MCF 10A (cell line): ENCODE data around the gene ADAMTS8. TPM values are rescaled to one million over a fixed set of nuclear protein-coding genes. Genes with fewer than 3 reads are reported as not detected.

Experiments
- BruUV-seq: library from RNA; stranded (reverse); fragments of 400-500 nt; replicated peaks from 2 replicates; lab custom pipeline; 2021; lab: Mats Ljungman, UMichigan
- CTCF ChIA-PET: fragments of 300-600 bp; sonication (Branson Sonifier 250); formaldehyde crosslinking; extraction: SDS; loops from one replicate; lab custom pipeline; 2021; ENCODE audit warnings: antibody characterized with exemption, inconsistent platforms; lab: Yijun Ruan, JAX
- POLR2A ChIA-PET: fragments of 300-600, 350-650 bp; sonication (Branson Sonifier 250); formaldehyde crosslinking; extraction: SDS; loops from one replicate; lab custom pipeline; 2020; ENCODE audit warnings: antibody characterized with exemption, inconsistent platforms; lab: Yijun Ruan, JAX
- DNase-seq: peaks from one replicate; pipeline ENCODE4 v3.0.0-alpha.2; 2018; ENCODE audit not compliant: unreplicated experiment
- H3K27ac Mint-ChIP-seq: one replicate; pipeline ENCODE4 v1.8.0; 2022; ENCODE audit warnings: mild to moderate bottlenecking, low read depth, mixed read lengths; ENCODE audit not compliant: unreplicated experiment
- H3K27me3 Mint-ChIP-seq: one replicate; pipeline ENCODE4 v1.8.0; 2022; ENCODE audit warnings: mixed read lengths; ENCODE audit not compliant: insufficient read depth, unreplicated experiment
- H3K36me3 Mint-ChIP-seq: one replicate; pipeline ENCODE4 v1.8.0; 2022; ENCODE audit warnings: mild to moderate bottlenecking, moderate library complexity, mixed read lengths; ENCODE audit not compliant: insufficient read depth, unreplicated experiment
- H3K4me1 Mint-ChIP-seq: one replicate; pipeline ENCODE4 v1.8.0; 2022; ENCODE audit warnings: mixed read lengths; ENCODE audit not compliant: insufficient read depth, unreplicated experiment
- H3K4me3 Mint-ChIP-seq: one replicate; pipeline ENCODE4 v1.8.0; 2022; ENCODE audit warnings: mild to moderate bottlenecking, moderate library complexity, mixed read lengths; ENCODE audit not compliant: unreplicated experiment
- H3K9me3 Mint-ChIP-seq: one replicate; pipeline ENCODE4 v1.8.0; 2022; ENCODE audit warnings: mixed read lengths; ENCODE audit not compliant: unreplicated experiment
- CTCF ChIP-seq: fragments of 200-600 bp; IDR thresholded peaks from one replicate; pipeline ENCODE4 v1.8.0; 2022; ENCODE audit warnings: antibody characterized with exemption, mild to moderate bottlenecking; ENCODE audit not compliant: unreplicated experiment
- intact Hi-C: fragments of 100-400 bp; cut with micrococcal nuclease; formaldehyde crosslinking; loops from 2 replicates; pipeline ENCODE4 v1.14.1; 2022
- total RNA-seq: library from RNA; stranded (reverse); gene quantifications from 2 replicates; pipeline ENCODE4 v1.2.3, GENCODE V29; 2022

The ADAMTS8 gene
- total RNA-seq, 1 experiment from 2014 or later = not detected

- POLR2A ChIA-PET = no interaction called here
Observed at GRCh38 chr11:130414107-130415080, 14.0 kb downstream of the ADAMTS8 start.

GRCh38 chr11:130413405-130414106, 14.9 kb downstream of the ADAMTS8 start:
- Mint-ChIP-seq H3K27ac (no peak overlapping the region), H3K9me3 (no peaks in the 10 kb centered on the region), H3K36me3 (no peaks in the 10 kb centered on the region), H3K27me3 (no peaks in the 10 kb centered on the region), H3K4me3 (no peak overlapping the region), H3K4me1 (peaks cover 9% of the 10 kb centered on the region)
- no peak for TF ChIP-seq CTCF
- CTCF ChIA-PET = interaction anchor here (0.6 to 1.5 kb wide), 8 partner anchors 19 to 491 kb away, joined by 3 to 6 read pairs (median 3); no protein-coding TSS in a partner anchor
- intact Hi-C loops = loop anchor here (1.0 kb wide), 1 partner anchor 23 kb away; no protein-coding TSS in a partner anchor
- no TSS peak for BruUV-seq
- POLR2A ChIA-PET = no interaction called here
- peak; percentile 81 for DNase-seq

More at GRCh38 chr11:130414107-130415080, 14.0 kb downstream of the ADAMTS8 start:
- H3K4me1 Mint-ChIP-seq = peaks cover 9% of the 10 kb centered on the region
- no peaks in the 10 kb centered on the region for H3K9me3 Mint-ChIP-seq
- no peak overlapping the region for H3K4me3 Mint-ChIP-seq
- DNase-seq = no peak
- H3K27me3 Mint-ChIP-seq = no peaks in the 10 kb centered on the region
- no TSS peak for BruUV-seq
- no peaks in the 10 kb centered on the region for H3K36me3 Mint-ChIP-seq
- CTCF ChIA-PET = interaction anchor here (0.6 to 6.2 kb wide), 10 partner anchors 17 to 448 kb away, joined by 3 to 38 read pairs (median 3); no protein-coding TSS in a partner anchor
- TF ChIP-seq CTCF = no peak
- intact Hi-C loops = no loop called here
- H3K27ac Mint-ChIP-seq = no peak overlapping the region

- peaks cover 15% of the 10 kb centered on the region for H3K4me1 Mint-ChIP-seq
- intact Hi-C loops = no loop called here
- ChIA-PET CTCF (interaction anchor here (0.6 kb wide), 1 partner anchor 60 kb away, joined by 3 read pairs; no protein-coding TSS in a partner anchor), POLR2A (no interaction called here)
- no peak for DNase-seq
- no peak overlapping the region for H3K27ac Mint-ChIP-seq
- H3K27me3 Mint-ChIP-seq = no peaks in the 10 kb centered on the region
- BruUV-seq = no TSS peak
- H3K36me3 Mint-ChIP-seq = no peaks in the 10 kb centered on the region
- no peak overlapping the region for H3K4me3 Mint-ChIP-seq
- no peaks in the 10 kb centered on the region for H3K9me3 Mint-ChIP-seq
- no peak for TF ChIP-seq CTCF
Observed at GRCh38 chr11:130411223-130411622, 17.2 kb downstream of the ADAMTS8 start.
